Femur (tissue), 1 donor: ENCODE measurements around the gene COL17A1.

ENCODE experiments used
- DNase-seq: peaks from one replicate; pipeline ENCODE4 v3.0.0-alpha.2; 2017

COL17A1 gene

DNA sequence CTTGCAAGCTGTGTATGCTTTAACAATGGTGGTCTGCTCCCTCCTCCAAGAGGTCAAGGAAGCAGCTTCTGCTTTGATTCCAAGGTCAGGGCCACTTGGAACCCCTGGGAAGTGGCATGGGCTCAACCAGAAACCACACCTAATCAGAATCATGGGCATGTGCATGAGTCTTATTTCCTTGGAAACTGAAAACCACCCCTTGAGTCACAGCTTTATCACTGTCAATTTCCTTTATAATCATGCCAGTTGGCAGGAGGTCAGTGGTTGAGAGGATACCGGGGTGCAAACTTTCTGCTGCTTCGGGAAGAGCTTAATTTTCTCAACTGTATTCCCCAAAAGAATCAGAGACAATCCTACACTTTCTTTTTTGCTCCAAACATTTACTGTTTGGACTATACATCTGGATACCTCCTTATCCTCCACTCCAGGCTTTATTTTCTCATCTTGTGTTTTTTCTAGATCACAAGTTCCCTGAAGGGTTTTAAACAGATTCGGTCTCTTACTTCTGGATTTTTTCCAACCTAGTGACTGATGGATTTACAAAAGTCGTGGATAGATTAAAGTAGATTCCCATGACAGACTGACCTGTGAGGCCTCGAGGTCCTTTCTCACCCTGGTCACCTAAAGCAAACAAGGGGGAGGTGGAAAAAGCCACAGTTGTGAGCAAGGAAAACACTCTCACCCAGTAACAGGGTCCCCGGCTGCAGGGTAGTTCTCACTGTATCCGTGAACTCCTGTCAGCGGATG lies 36.0 kb downstream of the COL17A1 start:
- DNase-seq = no peak

DNA sequence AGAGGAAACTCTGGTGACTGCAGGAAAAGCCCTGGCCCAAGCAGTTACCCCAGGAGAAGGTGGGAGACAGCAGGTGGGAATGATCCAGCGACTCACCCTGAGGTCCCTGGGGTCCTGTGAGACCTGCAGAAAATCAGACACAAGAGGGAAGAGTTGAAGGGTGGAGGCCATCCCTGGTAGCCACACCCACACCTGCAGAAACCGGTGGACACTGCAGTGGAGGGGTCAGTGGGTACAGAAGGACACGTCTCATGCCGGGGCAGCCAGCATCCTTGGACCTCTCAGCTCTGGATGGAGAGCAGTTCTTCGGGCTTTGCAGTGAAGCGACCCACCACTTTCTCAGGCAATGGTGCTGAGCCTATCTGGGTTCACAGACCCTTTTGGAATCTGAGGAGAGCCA lies 39.0 kb downstream of the COL17A1 start:
- DNase-seq = no peak

DNA sequence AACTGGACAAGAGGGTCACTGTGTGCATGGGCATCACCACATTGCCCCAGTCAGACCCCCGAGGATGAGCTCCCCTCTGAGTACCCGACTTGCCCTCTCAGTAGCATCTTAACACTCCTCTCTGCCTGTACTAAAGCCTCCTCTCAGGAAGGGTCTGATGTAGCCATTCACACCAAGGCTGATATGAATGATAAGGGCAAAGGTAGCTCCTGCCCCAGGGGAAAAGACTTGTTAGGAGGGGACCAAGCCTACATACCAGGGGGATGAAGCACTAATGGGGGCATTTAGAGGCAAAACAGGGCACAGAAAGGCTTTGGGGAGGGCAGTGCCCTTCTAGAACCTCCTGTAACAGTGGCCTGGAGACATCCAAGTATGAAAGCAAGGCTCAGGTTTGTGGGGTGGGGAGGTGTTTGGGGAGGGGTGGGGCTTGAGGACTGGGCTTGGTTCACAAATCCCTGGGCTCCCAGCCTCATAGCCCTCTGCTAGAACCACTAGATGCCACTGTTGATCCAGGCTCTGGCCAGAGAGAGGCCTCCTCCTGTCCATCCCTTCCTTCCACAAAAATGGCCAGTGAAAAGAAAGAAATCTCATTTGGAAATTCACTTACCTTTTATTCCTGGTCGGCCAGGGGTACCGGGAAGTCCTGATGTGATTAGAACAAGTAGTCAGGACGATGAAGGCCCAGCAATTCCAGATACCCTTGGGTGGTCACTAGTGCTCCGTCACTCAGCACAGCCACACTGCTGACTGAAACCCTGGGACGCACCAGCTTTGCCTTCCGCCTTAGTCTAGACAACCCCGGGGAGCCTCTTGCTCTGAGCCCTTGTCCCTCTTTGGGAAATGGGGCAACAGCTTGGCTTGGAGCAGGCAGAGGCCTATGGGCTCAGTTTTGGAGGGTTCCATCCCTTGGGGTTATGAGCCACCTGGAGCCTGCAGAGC lies 40.3 kb downstream of the COL17A1 start:
- DNase-seq = peak; percentile 56

DNA sequence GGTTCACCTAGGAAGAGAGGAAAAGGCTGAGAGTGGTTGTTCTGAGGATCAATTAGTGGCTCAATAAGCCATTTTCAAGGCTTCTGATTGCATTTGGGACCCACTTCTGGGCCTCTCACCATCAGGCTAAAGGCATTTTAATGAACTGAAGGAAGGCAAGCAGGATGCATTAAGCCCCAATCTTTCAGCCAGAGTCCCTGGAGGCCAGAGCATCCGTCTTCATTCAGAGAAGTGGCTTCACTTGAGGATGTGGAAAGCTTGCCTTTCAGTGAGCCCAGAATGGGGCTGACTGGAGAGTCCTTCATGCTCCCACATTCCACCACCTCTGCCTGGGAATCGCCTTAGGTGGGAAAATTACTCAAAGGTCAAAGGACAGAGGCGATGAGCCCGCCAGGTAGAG lies 41.8 kb downstream of the COL17A1 start:
- no peak for DNase-seq

DNA sequence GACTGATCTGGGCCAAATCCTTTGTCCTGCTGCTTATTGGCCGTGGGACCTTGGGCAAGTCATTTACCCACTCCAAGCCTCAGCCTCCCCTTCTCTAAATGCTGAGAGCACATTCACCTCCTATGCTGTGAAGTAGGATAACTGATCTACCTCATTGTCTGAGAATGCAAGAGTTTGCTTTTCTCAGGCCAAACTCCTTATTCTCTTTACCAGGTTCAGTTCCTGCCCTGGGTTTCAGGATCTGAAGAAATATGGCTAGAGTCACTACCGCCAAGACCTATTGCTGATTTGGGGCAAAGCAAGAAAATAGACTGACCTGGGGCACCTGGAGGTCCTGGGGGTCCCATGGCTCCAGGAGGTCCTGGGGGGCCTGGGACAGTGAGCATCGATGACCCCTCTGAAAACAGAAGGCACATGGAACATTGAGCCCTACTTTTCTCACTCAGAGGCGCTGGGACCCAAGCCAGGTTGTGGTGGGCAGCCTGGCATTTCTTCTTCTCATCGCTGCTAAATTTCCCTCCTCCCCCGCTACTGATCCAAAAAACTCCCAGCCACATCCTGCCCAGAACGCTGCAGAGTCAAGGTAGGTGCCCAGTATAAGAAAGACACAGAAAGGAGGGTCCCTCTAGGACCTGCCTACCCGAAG lies 42.4 kb downstream of the COL17A1 start:
- no peak for DNase-seq

DNA sequence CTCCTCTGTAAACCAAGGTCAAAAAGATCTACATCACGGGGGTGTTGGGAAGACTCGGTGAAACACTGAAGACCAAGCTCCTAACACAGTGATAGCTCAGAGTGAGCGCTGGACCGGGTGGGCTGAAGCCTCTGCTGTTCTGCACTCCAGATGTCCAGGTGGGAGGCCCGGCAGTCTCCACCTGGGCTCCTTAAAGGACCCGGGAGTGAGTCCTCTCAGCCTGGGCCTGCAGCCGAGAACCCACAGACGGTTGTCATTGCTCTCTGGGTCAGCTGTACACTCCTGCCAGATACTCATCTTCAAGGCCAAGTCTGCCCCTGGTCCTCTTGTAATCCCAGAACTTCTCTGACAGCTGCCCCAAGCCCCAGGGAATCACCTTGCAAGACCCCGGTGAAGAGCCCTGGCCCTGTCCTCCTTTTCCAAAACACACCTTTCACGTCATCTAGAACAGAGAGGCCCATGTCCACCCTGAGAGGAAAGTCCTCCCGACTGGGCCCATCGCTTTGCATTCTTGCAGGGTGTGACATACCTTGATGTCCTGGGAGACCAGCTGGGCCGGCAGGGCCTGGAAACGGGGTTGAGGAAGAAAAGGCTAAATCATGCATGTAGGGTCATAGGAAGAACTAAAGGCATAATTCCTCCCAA lies 43.7 kb downstream of the COL17A1 start:
- DNase-seq = no peak

DNA sequence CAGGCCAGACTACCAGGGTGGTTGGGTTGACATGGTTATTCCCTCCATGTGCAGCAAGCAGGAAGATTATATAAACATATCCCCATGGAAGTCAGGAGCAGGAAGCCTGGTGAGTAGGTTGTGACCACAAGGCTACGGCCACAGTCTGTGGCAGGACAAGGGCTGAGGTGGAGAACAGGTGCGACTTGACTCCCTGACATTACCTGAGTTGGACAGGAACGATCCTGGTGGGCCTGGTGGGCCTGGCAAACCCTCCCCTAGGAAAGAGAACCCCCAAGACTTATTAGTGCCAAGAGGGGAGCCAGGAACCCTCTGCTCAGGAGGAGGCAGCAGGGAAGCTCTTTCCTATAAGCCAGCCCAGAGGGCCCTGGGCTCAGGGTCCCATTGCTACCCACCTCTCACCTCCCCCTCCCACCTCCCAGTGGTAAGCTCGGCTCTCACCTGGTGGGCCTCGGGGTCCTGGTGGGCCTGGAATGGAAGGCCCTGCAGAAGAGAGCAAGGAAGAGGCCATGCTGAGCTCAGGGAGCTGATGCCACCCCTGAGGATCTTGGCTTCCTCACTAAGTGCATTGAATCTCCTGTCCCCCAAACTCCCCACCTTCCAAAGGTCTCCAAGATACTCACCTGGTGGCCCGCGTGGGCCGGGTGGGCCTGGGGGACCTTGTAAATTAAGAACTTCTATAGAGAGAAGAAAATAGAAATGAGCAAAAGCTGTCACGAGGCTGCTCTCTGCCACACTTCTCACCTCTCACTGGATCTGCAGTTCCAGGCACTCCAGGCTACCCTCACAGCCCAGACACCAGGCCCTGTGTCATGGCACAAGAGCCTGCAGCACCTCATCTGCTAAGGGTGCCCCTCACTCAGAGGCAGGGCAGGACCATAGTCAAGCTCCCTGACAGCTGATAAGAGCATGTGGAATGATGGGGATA lies 44.6 kb downstream of the COL17A1 start:
- DNase-seq = peak; percentile 10

DNA sequence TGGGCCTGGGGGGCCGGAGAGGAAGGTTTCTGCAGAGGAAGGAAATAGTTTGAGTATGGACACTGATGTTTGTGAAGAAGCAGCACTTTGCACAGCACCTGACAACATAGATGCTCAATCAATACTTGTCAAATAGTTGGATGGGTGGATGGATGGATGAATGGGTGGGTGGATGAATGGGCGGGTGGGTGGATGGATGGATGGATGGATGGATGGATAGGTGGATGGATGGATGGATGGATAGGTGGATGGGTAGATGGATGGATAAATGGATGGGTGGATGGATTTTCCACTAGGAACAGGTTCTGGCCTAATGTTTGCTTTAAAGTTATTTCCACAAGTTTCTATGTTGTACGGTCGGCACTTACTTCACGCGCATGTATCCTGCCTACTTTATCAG lies 45.3 kb downstream of the COL17A1 start:
- no peak for DNase-seq

DNA sequence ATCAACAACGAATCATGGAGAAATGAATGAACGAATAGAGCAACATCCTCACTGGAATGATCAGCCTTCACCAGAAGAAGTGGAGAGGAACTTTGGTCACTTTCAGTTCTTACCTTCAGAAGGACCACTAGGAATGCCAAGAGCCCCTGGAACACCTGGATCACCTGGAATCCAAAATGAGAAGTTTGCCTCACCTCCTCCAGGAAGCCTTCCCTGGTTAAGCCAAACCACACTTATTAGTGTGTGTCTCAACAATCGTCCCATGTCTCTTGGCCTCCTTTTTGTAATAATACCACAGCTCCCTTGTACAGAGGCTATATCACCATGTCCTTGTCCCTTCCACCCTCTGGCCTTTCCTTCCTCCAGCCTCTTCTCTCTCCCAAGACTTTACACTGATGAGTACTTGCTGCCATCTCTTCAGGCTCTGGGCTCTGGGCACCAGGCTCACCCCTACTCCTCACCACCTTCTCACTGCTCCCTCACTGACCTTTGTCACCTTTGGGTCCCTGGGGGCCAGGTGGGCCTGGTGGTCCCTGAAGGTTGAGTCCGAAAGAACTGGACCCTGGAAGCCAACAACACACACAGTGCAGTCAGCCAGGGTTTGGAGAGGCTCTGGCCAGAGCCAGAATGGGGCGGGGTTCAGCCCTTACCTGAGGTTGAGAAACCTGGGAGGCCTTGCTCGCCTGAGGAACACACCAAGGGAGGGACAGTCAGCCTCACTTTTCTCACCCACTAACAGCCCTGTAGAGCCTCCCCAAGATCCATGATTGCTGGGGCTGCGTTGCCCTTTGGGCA lies 46.5 kb downstream of the COL17A1 start:
- peak; percentile 8 for DNase-seq

DNA sequence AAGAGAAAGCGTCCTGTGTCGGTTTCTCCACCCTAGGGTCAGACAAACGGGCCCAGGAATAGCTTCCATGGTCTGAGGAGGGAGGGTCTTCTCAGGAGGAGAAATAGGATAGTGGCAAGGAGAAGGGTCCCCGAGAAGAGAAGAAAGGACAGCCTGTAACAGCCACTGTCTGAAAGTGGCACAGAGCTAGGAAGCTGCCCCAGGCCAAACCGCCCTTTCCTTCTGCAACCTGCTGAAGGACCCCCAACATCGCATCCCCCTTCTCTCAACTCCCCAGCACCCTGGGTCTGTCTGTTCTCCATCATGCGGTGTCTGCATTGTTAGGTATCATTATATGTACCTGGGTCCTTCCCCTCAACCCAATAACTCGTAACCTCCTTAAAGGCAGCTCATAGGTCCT lies 47.1 kb downstream of the COL17A1 start:
- DNase-seq = peak; percentile 5

DNA sequence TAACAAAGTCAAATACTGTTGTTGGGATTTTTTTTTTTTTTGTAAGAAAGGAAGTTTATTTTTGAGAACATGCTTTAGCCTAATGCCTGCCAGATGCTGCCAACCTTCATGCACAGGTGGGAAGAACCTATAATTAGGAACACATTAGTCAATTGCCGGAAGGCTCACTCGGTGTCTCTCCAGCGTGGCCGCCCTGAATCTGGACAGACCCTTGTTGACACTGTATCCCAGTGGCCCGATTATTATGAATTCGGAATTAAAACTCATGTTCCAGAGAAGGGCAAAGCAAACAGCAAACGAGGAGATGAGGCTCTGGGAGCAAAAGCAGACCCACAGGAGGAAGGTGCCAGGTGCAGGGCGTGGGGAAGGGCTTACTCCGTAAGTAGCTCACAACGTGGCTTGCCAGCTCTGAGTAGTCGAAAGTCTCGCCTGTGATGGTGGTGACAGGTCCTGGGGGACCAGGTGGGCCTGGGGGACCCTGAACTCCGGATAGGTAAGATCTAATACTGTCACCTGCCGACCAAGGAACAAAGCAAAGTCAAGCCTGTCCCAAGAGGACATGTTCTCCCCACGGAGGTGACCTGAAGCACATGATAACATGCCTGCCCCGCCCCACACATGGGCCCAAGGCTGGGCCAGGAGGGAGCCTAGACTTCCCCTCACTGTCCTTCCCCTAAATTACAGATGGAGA lies 48.3 kb downstream of the COL17A1 start:
- no peak for DNase-seq

DNA sequence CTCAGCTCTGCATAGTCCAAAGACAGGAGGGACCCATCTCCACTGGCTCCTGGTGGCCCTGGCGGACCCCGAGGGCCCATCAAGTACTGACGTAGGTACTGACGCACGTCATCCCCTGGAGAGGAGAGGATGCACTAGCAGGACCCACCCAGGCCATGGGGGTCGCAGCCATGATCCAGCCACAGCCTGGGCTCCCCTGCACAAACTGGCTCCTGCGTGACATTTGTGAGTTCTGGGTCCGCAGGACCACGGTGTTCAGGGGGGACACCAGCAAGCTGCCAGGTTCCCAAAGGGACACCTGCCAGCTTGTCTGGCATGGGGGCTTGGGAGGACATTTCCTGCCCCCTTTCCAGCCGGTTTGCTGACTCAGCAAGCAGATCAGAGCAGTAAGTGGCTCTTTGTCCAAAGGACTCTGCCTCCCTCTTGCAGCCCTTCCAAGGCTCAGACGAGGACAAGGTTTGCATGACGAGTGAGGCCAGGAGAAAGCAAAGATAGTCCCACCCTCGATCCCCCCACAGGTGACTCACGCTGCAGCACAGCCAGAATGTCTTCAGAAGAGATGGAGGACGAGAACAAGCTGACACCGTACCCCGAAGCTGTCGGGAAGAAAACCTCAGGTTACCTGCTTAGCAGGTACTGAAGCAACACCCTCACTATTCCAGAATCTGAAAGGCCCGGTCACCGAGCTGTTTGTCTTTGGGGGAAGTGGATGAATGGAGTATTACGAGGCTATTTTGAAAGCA lies 49.0 kb downstream of the COL17A1 start:
- no peak for DNase-seq

DNA sequence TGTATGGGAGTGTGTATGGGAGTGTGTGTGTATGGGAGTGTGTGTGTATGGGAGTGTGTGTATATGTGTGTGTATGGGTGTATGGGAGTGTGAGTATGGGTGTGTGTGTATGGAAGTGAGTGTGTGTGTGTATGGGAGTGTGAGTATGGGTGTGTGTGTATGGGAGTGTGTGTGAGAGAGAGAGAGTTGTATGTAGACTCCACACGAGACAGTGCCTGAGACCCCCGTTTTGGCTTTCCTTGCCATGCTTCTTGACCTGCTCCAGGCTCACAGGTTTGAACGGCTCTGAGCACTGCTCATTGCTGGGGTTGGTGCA lies 49.7 kb downstream of the COL17A1 start:
- DNase-seq = no peak

DNA sequence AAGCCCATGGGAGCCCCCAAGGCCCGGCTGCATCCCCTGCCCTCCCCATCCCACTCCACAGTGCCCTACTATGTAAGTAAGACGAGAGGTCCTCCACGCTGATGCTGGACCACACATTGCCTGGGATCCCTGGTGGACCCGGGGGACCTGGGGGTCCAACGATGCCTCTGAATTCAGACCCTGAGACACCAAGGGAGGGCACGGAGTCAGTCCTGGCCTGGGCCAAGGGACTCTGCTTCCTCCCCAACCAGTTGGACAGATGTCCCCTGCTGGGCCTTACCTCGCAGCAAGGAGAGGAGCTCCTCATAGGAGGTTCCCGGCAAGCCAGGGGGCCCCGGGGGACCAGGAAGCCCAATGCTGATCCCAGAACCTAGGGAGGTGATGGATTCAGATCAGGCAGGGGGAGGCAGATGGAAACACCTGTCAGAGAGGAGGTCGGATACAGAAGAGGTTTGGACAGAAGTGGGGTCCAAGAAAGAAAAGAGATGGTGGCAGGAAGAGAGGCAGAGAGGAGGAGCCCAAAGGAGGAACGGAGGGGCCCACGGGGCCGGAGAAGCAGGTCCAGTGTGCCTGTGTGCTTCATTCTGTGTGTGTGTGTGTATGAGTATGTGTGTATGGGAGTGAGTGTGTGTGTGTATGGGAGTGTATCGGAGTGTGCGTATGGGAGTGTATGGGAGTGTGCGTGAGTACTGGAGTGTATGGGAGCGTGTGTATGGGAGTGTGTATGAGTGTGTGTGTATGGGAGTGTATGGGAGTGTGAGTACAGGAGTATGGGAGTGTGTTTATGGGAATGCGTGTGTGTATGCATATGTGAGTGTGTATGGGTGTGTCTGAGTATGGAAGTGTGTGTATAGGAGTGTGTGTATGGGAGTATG lies 50.2 kb downstream of the COL17A1 start:
- DNase-seq = no peak

DNA sequence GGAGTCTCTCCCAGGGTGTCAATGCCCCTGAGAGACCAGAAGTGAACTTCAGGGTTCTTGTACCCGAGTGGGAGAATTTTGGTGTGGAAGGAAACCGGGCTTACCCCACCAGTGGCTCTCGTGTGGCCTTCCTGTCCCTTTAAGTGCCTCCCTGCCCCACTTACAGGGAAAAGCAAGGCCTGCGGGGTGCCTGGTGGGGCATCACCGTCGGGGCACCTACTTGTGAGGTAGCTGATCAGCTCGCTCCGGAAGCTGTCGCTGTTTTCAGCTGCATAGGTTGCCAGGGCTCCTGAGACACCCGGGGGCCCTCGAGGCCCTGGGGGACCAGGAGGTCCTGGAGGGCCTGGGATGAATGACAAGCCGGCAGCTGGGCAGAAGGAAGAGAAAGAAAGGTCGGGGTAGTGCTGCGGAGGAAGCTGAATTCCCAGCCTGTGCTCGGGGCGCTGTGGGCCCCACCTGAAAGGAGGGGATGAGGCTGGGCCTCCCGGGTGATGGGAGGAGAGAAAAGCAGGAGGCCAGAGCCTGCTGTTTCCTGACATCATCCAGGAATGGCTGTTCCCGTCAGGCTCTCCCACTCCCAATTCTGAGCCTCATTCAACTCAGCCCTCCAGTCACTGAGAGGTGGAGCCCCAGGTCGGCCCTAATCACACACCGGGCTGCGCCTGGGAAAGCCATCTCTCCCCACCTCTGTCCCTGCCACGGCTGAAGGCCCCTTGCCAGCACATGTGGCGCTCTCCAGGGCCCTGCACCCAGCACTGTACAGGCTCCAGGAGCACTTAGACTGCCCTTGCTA lies 51.1 kb downstream of the COL17A1 start:
- DNase-seq = peak; percentile 5

DNA sequence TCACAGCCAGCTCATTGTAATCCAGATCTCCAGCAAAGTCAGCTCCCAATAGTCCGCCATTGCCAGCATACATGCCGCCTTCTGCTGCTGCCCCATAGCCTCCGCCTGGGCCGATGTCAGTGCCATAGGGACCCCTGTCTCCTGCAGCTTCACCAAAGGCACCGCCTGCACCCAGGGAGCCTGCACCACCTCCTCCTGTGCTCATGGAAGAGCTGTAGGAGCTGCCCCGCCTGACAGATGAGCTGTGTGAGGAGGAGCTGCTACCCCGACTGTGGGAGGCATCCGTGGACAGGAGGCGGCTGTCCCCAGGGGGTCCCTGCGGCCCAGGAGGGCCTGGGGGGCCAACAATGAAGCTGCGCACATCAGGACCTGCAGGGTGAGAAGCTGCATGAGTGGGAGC lies 51.7 kb downstream of the COL17A1 start:
- no peak for DNase-seq

DNA sequence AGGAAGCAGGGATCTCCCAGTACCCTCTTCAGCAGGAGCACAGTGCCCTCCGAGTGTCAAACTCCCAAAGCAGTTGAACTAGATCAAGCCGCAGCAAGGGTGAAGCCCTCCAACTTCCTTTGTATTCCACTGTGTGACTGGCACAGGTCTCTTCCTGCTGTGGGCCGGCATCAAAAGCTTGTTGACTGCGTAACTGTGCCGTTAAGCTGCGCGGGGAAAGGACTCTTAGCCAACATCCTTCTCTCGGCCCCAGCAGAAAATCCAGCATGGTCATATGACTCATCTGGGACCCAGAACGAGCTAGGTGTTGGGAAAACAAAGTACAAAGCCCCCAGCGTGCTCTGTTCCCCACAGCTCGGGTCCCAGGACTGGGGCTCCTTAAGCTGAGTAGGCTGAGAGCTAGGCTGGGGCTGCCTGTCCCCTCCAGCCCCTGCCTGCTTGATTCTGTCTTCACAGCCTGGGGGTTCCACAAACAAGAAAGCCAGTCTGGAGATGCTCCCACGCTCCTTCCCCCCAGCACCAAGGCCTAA lies 52.2 kb downstream of the COL17A1 start:
- DNase-seq = peak; percentile 19
